AG09319 (cell line): ENCODE measurements around the gene ANKRD11.
"Not testable (repeated sequence)": the region's sequence is repeated elsewhere in the genome, so short reads cannot be mapped to it uniquely, and the experiment has no call there.

Experiments
- DNase-seq: peaks from one replicate; pipeline ENCODE4 v3.0.0-alpha.2; 2010; ENCODE audit warnings: low read depth; ENCODE audit errors: extremely low read depth
- CTCF ChIP-seq: IDR thresholded peaks from 2 replicates; pipeline ENCODE4 v1.5.1; 2011; ENCODE audit warnings: low read depth, mild to moderate bottlenecking, inconsistent platforms, low read length, moderate library complexity

ANKRD11 gene

GRCh38 chr16:89455692-89456091, 34.7 kb downstream of the ANKRD11 start:
- DNase-seq, result no peak
- TF ChIP-seq CTCF, result no peak

DNA sequence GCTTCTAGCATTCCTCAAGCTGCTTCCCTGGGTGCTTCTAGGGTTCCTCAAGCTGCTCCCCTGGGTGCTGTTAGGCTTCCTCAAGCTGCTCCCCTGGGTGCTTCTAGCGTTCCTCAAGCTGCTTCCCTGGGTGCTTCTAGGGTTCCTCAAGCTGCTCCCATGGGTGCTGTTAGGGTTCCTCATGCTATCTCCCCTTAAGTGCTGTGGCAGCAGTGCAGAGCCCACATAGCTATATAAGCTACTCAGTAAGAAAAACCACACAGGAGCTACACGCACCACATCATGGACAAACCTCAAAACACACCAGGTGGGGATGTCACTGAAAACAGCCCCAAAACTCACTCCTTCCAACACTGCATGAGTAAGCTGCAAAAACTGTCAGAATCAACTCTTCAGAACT, 35.2 kb downstream of the ANKRD11 start:
- DNase-seq, result no peak
- TF ChIP-seq CTCF, result no peak

- DNase-seq, result not testable (repeated sequence)
These were observed 35.8 kb downstream of the ANKRD11 start for GRCh38 chr16:89454378-89455125.

DNA sequence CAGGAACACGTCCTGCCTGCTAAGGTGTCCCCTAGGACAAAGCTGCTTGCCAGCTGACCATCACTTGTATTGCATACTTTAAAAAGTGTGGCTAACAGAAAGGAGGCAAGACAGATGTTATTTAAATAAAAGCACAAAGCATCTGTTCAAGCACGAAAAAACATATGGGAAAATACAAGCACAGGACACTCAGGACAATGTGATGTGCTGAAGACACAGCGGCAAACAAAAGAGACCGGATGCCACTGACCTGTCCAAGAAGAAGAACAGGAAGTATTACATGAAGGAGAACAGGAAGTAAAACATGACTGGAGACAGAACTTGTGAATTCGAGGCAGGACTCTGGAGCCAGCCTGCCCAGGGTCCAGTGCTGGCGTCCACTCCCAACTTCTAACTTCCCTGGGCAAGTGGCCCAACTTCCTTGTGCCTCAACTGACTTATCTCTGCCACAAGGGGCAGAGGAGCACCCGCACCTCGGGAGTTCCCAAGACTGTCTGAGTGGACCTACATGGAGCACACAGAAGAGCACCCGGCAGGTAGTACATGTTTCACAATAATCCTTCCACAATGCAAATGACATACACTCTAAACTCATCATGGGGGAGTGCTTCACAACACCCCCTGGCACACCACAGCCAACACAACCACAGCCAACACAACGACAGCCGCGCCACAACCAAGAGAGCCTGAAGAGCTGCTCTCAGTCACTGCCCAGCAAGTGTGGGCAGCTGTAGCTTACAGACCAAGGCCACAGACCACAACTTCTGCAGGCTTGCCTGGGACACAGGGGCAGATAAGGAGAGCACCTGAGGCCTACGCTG, 36.6 kb downstream of the ANKRD11 start:
- peak; percentile 7 for TF ChIP-seq CTCF
- DNase-seq, result no peak

DNA sequence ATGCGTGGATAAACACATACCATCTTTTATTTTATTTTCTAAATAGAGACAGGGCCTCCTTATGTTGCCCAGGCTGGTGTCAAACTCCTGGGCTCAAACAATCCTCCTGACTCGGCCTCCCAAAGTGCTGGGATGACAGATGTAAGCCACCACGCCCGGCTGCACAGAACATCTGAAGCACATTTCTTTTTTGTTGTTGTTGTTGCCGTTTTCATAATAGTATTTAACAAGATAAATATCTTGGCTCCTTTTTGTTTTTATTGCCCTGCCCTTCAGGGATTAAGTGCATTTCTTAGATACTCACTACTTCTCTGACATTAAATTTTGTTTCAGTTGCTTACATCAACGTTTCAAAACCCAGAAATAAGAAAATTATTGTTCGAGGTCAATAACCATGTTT, 37.4 kb downstream of the ANKRD11 start:
- DNase-seq, result no peak
- no peak for TF ChIP-seq CTCF

DNA sequence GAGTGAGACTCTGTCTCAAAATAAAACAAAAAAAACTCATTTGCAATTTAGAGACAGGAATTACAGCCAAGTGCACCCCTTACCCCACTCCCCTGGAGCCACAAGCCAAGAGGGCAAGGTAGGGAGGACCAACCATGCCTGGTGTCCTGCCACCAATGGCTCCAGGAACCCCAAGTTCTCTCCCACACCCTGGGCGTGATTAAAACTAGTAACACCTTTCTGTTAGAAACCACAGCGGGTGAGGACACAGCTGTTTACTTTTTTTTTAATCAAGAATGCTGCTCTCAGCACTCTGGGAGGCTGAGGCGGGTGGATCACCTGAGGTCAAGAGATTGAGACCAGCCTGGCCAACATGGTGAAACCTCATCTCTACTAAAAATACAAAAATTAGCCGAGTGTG, 38.1 kb downstream of the ANKRD11 start:
- TF ChIP-seq CTCF, result no peak
- DNase-seq, result no peak

DNA sequence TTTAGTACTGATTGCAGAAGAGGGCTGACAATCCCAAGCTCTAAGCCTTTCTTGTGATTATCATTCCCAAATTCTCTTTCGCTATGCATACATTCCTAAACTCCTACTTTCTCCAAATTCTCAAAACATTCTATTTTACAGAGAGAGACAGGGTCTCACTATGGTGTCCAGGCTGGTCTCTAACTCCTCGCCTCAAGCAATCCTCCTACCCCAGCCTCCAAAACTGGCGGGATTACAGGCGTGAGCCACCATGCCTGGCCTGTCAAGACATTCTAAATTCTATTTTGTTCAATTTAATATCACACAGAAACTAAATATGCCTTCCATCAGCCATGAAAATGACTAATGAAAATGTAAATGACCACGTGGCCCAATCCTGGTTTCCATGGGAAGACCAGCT, 39.8 kb downstream of the ANKRD11 start:
- no peak for DNase-seq
- TF ChIP-seq CTCF, result no peak
